HG02943 (cell line): ENCODE data around the gene ENTREP3.
"Not testable (repeated sequence)": the region's sequence is repeated elsewhere in the genome, so short reads cannot be mapped to it uniquely, and the experiment has no call there.

Experiments
- ATAC-seq: cut with Tn5 transposase; IDR thresholded peaks from one replicate; pipeline ENCODE4 v1.9.1; 2021; ENCODE audit warnings: mild to moderate bottlenecking, low read depth, moderate library complexity; ENCODE audit not compliant: unreplicated experiment

Gene ENTREP3

DNA sequence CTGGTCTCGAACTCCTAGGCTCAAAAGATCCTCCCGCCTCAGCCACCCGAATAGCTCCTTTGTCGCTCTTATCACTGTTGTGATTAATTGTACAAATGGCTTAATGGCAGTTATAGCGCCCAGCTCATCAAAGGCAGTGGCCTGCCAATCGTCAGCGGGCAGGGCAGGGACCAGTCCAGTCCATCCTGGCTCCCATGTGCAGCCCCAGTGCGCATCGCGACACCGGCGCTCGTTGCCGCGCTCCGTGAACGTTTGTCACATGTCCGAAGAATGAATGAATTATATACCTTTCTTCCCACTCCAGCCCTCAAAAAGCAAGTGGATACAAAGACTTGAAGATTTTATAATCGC lies 28.4 kb downstream of the ENTREP3 start:
- ATAC-seq = no peak

GRCh38 chr1:155226188-155226909 lies 28.9 kb downstream of the ENTREP3 start:
- ATAC-seq = no peak

DNA sequence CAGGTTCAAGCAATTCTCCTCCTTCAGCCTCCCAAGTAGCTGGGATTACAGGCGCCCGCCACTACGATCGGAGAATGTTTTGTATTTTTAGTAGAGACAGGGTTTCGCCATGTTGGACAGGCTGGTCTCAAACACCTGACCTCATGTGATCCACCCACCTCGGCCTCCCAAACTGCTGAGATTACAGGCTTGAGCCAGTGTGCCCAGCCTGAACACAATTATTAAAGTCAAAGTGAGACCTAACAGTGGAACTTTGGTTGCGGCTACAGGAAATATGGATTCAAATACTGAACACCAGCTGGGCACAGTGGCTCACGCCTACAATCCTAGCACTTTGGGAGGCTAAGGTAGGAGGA lies 29.9 kb downstream of the ENTREP3 start:
- ATAC-seq = not testable (repeated sequence)

GRCh38 chr1:155223047-155223446 lies 32.2 kb downstream of the ENTREP3 start:
- ATAC-seq = no peak

DNA sequence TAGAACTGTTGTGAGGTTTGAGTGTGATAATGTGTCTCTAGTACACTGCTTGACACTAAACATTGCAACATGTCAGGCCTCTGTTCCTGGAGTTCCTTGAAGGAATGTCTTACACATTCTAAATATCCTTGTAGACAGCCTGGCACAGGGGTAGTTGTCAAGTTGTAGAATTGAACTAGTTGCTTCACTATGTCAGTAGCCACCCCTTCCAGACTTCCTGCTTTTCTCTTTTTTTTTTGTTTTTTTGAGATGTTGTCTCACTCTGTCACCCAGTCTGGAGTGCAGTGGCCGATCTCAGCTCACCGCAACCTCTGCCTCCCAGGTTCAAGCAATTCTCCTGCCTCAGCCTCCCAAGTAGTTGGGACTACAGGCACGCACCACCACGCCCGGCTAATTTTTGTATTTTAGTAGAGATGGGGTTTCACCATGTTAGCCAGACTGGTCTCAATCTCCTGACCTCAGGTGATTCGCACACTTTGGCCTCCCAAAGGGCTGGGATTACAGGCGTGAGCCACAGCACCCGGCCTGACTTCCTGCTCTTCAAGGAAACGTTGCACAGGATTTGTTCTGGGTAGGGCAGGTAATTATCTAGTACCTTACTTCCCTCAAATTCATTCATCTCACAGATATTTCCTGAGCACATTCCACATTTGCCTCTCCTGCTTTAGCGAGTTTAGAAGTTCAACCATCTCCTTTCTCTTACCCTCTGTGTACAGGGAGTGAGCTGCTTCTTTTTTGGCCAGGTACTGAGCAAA lies 34.9 kb downstream of the ENTREP3 start:
- not testable (repeated sequence) for ATAC-seq

GRCh38 chr1:155219592-155220031 lies 35.7 kb downstream of the ENTREP3 start:
- ATAC-seq = no peak

- no peak for ATAC-seq
Observed at GRCh38 chr1:155218854-155219591, 36.3 kb downstream of the ENTREP3 start.

- ATAC-seq = not testable (repeated sequence)
Observed at GRCh38 chr1:155214702-155215101, 40.6 kb downstream of the ENTREP3 start.

- not testable (repeated sequence) for ATAC-seq
Observed at GRCh38 chr1:155212051-155212440, 43.2 kb downstream of the ENTREP3 start.

DNA sequence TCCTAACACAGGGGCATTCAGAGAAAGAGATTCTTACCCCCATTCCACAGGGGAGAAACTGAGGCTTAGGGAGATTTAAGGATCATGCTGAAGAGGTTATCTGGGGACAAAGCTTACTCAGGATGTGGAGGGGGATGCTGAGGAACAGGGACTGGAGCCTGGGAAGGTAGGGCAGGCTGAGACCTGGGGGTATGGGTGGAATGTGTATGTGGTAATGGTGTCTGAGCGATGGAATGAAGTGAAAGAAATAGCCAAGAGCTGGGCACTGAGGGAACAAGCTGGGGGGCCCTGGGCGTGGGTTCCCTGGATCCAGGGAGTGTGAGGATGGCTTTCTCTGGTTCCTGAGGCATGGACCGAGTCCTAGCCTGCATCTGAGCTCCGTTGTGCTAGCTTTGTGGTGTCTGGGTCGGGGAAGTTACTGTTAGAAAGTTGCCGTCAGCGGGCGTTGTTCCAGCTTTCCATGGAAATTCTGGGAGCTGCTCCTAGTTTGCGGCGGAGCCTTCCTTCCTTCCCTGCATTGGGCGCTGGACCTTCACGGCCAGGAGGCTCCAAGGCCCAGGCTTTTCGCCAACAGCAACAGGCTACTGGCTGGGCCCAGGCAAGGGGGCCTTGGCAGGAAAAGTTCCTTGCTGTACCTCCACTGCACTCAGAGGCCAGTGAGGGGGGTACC lies 43.8 kb downstream of the ENTREP3 start:
- ATAC-seq = not testable (repeated sequence)

DNA sequence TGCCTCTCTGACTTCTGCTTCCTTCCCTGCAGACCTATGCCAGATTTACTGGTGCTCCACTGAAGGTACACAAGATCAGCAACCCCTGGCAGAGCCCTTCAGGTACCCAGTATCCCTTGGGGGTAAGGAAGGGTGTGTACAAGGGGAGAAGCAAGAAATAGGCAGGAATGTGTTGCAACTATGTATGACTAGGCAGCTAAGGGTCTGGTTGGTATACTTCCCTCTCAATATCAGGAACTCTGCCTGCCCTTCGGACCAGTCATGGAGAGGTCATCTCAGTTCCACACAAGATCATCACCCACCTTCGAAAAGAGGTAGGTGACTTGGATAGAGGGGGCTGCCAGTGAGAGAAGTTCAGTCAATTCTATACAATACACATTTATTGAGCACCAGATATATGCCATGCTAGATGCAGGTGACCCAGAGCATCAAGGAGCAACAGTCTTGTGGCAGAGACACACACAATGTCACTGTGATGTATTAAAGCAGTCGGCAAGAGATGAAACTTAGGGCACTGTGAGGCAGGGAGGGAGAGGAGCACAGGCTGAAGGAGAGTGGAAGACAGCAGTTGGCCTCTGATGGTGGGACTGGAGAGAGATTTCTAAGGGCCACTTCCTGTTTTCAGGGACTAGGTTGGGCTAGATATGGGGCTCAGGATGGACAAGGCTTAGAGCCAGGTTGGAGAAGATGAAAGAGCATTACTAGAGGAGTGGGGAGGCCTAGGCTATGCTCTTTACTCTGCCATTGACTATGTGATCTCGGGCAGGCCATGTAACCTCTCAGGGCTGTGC lies 44.8 kb downstream of the ENTREP3 start:
- ATAC-seq = no peak

- ATAC-seq = no peak
Observed at GRCh38 chr1:155209312-155209721, 46.0 kb downstream of the ENTREP3 start.

- no peak for ATAC-seq
Observed at GRCh38 chr1:155208541-155209311, 46.6 kb downstream of the ENTREP3 start, which contains the start of gene MTX1. MTX1 (plus strand) TSS chr1:155208695; CDS start chr1:155208805, 110 bp downstream.

DNA sequence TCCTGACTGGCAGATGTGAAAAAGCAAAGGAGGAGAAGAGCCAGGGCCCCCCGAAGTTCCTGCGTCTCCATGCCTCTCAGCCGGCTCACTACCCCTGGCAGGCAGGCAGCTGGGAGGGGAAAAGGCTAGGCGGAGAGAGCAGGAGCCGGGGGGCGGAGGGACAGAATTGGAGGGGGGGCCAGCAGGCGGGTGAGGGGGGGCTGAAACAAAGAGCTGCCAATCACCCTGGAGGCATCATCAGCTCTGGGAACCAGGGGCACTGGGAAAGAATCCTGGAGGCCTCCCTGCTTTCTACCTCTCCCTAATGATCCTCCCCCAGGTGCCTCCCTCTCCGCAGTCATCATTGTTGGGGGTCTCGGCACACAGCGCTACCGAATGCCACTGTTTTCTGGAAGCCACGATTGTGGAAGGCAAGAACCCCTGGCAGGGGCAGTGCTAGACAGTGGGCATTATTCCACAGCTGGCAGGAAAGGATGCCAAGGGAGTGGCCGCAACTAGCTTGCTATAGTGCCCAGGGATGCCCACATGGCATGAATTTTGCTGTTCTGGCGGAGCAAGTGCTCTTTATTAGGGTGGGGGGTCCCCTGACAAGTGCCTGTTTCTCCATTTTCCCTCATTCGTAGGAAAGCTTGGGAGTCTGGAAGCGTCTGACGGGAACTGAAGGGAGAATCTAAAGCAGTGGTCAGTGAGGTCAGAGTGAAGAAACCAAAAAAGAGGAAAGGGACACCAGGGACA lies 47.3 kb downstream of the ENTREP3 start, which contains the start of gene THBS3:
Gene THBS3, minus strand, starts transcription at position 92 of the 735 bp plus-strand sequence. Its CDS starts 21 bp downstream, at position 71.
- no peak for ATAC-seq

DNA sequence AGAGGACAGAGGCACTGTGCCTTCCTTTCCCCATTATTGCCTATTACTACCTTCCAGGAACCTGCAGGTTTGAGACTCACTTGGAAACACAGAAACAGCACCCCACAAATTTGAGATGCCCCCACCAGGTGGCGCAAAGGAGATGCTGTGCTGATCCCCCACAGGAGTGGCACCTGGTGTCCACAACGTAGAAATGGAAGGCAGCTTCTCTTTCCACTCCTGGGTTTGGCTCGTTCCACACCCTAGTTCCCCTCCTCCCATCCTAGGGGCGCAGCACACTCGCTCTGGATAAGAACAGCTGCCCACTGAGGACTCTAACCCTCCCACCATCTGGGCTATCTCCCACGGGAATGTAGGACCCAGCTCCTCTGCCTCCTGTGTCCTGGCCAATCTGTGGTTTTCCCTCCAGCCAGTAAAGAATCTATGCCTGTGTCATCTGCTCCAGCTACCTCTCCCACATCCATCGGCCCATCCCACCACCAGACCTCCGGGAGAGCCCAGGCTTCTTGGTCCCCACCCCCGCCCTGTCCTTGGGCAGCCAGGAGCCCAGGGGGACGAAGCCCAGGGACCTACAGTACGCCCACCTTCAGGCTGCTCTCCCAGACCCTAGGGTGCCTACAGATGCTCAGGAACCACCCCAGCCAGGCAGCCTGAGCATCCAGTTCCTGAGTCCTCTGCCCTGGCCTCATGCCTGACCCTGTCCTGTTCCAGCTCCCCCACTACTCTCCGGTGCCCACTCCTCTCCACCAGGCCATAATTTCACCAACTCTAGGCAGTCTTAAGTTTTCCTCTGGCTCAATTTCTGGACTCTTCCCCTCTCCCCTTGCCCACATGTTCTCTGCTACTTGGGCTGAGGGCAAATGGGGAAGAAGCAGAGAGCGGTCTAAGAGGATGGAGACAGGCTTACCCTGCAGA lies 48.1 kb downstream of the ENTREP3 start:
- no peak for ATAC-seq

GRCh38 chr1:155205969-155206593 lies 49.2 kb downstream of the ENTREP3 start:
- no peak for ATAC-seq

GRCh38 chr1:155205035-155205434 lies 50.2 kb downstream of the ENTREP3 start:
- no peak for ATAC-seq
